K562 (cell line): ENCODE data around the gene METTL22. TPM values are rescaled to one million over a fixed set of nuclear protein-coding genes. Genes with fewer than 3 reads are reported as not detected.

Experiments
- ATAC-seq: fragments of 200-7000 bp; cut with Tn5 transposase; 3 replicates; pipeline ENCODE4 v1.9.1; 2020; ENCODE audit warnings: moderate library complexity
- BruUV-seq: library from RNA; stranded (reverse); fragments of 400-500 nt; replicated peaks from 2 replicates; lab custom pipeline; 2021; lab: Mats Ljungman, UMichigan
- CTCF ChIA-PET: fragments of 300-600 bp; formaldehyde crosslinking; extraction: SDS; loops from one replicate; lab custom pipeline; 2021; ENCODE audit warnings: low intra/inter-chr PET ratio; lab: Yijun Ruan, JAX
- POLR2A ChIA-PET: fragments of 300-600, 350-650 bp; sonication (Branson Sonifier 250); formaldehyde crosslinking; extraction: SDS; loops from one replicate; lab custom pipeline; 2021; ENCODE audit warnings: antibody characterized with exemption, inconsistent platforms; lab: Yijun Ruan, JAX
- DNase-seq, 4 experiments: peaks; one replicate each; pipeline versions ENCODE4 v3.0.0 to v3.0.0-alpha.2; 2011 to 2018; ENCODE audit warnings: low spot score in 3 of 4, mixed read lengths in 3 of 4; ENCODE audit errors: extremely low read depth in 1 of 4
- FAIRE-seq: peaks from 2 replicates; lab custom pipeline; 2011; peaks lifted over from hg19 to GRCh38; lab: Jason Lieb, UNC
- H2AFZ ChIP-seq: 2 replicates; pipeline ENCODE4 v1.6.0; 2011; ENCODE audit warnings: low read depth, low read length, control low read depth, inconsistent platforms
- H3K27ac ChIP-seq: fragments of 200-600 bp; 3 replicates; pipeline ENCODE4 v1.8.0; 2011; ENCODE audit warnings: low read depth, mild to moderate bottlenecking, control low read depth, inconsistent platforms, low read length, moderate library complexity, mixed read lengths; ENCODE audit errors: extremely low read depth
- H3K27me3 ChIP-seq, 2 experiments: fragments of 300-600 bp in 1 of 2; 2 replicates in 1 of 2; 3 replicates in 1 of 2; pipeline versions ENCODE4 v1.6.0 to v1.8.0; 2011; ENCODE audit warnings: inconsistent platforms in 2 of 2, low read length in 2 of 2, mild to moderate bottlenecking in 1 of 2, mixed read lengths in 1 of 2, moderate library complexity in 1 of 2; ENCODE audit not compliant: control insufficient read depth in 2 of 2, insufficient read depth in 2 of 2
- H3K36me3 ChIP-seq: fragments of 300-600 bp; 3 replicates; pipeline ENCODE4 v1.8.0; 2011; ENCODE audit warnings: mild to moderate bottlenecking, low read length, inconsistent platforms; ENCODE audit not compliant: control insufficient read depth, insufficient read depth
- H3K4me1 ChIP-seq, 2 experiments: fragments of 200-600 bp in 1 of 2; replicated peaks in 1 of 2; 2 replicates in 1 of 2; 3 replicates in 1 of 2; pipeline versions ENCODE4 v1.5.1 to v1.8.0; 2011; ENCODE audit warnings: inconsistent platforms in 2 of 2, low read length in 2 of 2, mild to moderate bottlenecking in 1 of 2, mixed read lengths in 1 of 2, moderate library complexity in 1 of 2; ENCODE audit not compliant: control insufficient read depth in 2 of 2, insufficient read depth in 2 of 2
- H3K4me2 ChIP-seq: 2 replicates; pipeline ENCODE4 v1.6.1; 2011; ENCODE audit warnings: low read length, control low read depth, inconsistent platforms, mixed read lengths; ENCODE audit not compliant: insufficient read depth
- H3K4me3 ChIP-seq: fragments of 200-600 bp; sonication (generic), shearing (Covaris generic); 2 replicates; pipeline ENCODE4 v1.5.1; 2016; ENCODE audit warnings: control low read depth, inconsistent platforms
- H3K79me2 ChIP-seq: fragments of 200-600 bp; 3 replicates; pipeline ENCODE4 v1.8.0; 2011; ENCODE audit warnings: low read length, inconsistent platforms; ENCODE audit not compliant: control insufficient read depth, insufficient read depth
- H3K9ac ChIP-seq, 2 experiments: 2 replicates each; pipeline versions ENCODE4 v1.6.0 to v1.6.1; 2011; ENCODE audit warnings: low read depth in 2 of 2, low read length in 2 of 2, control low read depth in 1 of 2, inconsistent platforms in 1 of 2, mild to moderate bottlenecking in 1 of 2, mixed read lengths in 1 of 2; ENCODE audit not compliant: insufficient read depth in 1 of 2
- H3K9me1 ChIP-seq: one replicate; pipeline ENCODE4 v1.6.0; 2011; ENCODE audit warnings: inconsistent platforms, mild to moderate bottlenecking, low read length, moderate library complexity; ENCODE audit not compliant: control insufficient read depth, insufficient read depth
- H3K9me3 ChIP-seq: replicated peaks from 2 replicates; pipeline ENCODE4 v1.5.1; 2011; ENCODE audit warnings: low read depth, low read length, inconsistent platforms; ENCODE audit not compliant: control insufficient read depth, insufficient read depth
- H4K20me1 ChIP-seq: replicated peaks from 2 replicates; pipeline ENCODE4 v1.6.1; 2011; ENCODE audit warnings: low read length, inconsistent platforms, mixed read lengths; ENCODE audit not compliant: control insufficient read depth, insufficient read depth
- AFF1 ChIP-seq, 2 experiments: fragments of 450-650 bp; IDR thresholded peaks; 2 replicates each; pipeline ENCODE4 v1.6.1; 2018; ENCODE audit warnings: mild to moderate bottlenecking in 2 of 2, low read depth in 1 of 2; ENCODE audit not compliant: partially characterized antibody in 2 of 2
- ARID1B ChIP-seq: fragments of 450-650 bp; IDR thresholded peaks from 2 replicates; pipeline ENCODE4 v1.6.1; 2016; ENCODE audit warnings: antibody characterized with exemption, mild to moderate bottlenecking, inconsistent platforms
- CBFA2T2 ChIP-seq: fragments of 450-650 bp; conservative IDR thresholded peaks from 2 replicates; pipeline ENCODE4 v1.6.1; 2017; ENCODE audit warnings: mild to moderate bottlenecking
- CCAR2 ChIP-seq: fragments of 200-400 bp; formaldehyde crosslinking; IDR thresholded peaks from 2 replicates; pipeline ENCODE4 v1.6.1; 2017; ENCODE audit warnings: mild to moderate bottlenecking, low read depth, low read length
- CEBPG ChIP-seq, 3 experiments: fragments of 200-800 bp in 1 of 3; sonication (Bioruptor generic) in 1 of 3; sonication (generic) in 1 of 3; formaldehyde crosslinking in 1 of 3; IDR thresholded peaks in 2 of 3; conservative IDR thresholded peaks in 1 of 3; 2 replicates each; pipeline versions ENCODE4 v1.6.1 to v1.8.0; 2016 to 2022; ENCODE audit warnings: missing compliant biosample characterization in 2 of 3, missing genetic modification characterization in 2 of 3, mild to moderate bottlenecking in 1 of 3, missing genetic modification reagents in 1 of 3
- FUS ChIP-seq: fragments of 200-400 bp; formaldehyde crosslinking; optimal IDR thresholded peaks from 2 replicates; pipeline ENCODE3; 2017; ENCODE audit warnings: low read depth, low read length
- HEY1 ChIP-seq: fragments of 250-450 bp; sonication (Bioruptor Pico); IDR thresholded peaks from 2 replicates; pipeline ENCODE4 v1.5.0; 2020; ENCODE audit warnings: mild to moderate bottlenecking, moderate library complexity, borderline replicate concordance
- HMBOX1 ChIP-seq: sonication (generic); IDR thresholded peaks from 2 replicates; pipeline ENCODE4 v1.6.1; 2016
- JUNB ChIP-seq: fragments of 450-650 bp; formaldehyde crosslinking; conservative IDR thresholded peaks from 2 replicates; pipeline ENCODE4 v1.4.0; 2020; ENCODE audit warnings: mild to moderate bottlenecking
- NR3C1 ChIP-seq: sonication (generic); formaldehyde crosslinking; IDR thresholded peaks from 2 replicates; pipeline ENCODE4 v1.8.1; 2022; ENCODE audit warnings: missing genetic modification reagents
- SMARCE1 ChIP-seq: fragments of 450-650 bp; IDR thresholded peaks from 2 replicates; pipeline ENCODE4 v1.7.1; 2016; ENCODE audit warnings: mild to moderate bottlenecking
- SREBF2 ChIP-seq: sonication (generic); formaldehyde crosslinking; IDR thresholded peaks from 2 replicates; pipeline ENCODE4 v1.4.0; 2020; ENCODE audit warnings: mild to moderate bottlenecking, missing genetic modification reagents
- ZNF140 ChIP-seq: fragments of 250-450 bp; sonication (Bioruptor Pico); IDR thresholded peaks from 2 replicates; pipeline ENCODE4 v1.8.0; 2021; ENCODE audit warnings: moderate library complexity, mild to moderate bottlenecking, inconsistent platforms
- ZNF217 ChIP-seq: sonication (generic); formaldehyde crosslinking; IDR thresholded peaks from 2 replicates; pipeline ENCODE4 v1.8.0; 2022; ENCODE audit warnings: mild to moderate bottlenecking, missing genetic modification reagents
- ZNF274 ChIP-seq: IDR thresholded peaks from 2 replicates; pipeline ENCODE4 v1.6.1; 2011; ENCODE audit warnings: low read depth, mild to moderate bottlenecking, low read length, moderate library complexity, borderline replicate concordance
- ZNF75A ChIP-seq: fragments of 450-650 bp; formaldehyde crosslinking; IDR thresholded peaks from 2 replicates; pipeline ENCODE4 v1.4.0; 2020; ENCODE audit warnings: mild to moderate bottlenecking
- WGBS: fragments of 100-300 bp; shearing (Covaris generic); methylation state at CpG from one replicate; pipeline ENCODE4 v1.1.6; 2016; ENCODE audit warnings: low coverage, mixed read lengths; ENCODE audit not compliant: insufficient coverage; ENCODE audit errors: missing lambda C conversion rate; 5-methylcytosine and 5-hydroxymethylcytosine counted together
- in situ Hi-C: fragments of 300-500 bp; cut with MboI; formaldehyde crosslinking; loops from 4 replicates; pipeline ENCODE4 v1.15.0; 2018; ENCODE audit warnings: inconsistent platforms, mixed read lengths
- intact Hi-C: fragments of 100-400 bp; cut with micrococcal nuclease; formaldehyde crosslinking; loops from 2 replicates; pipeline ENCODE4 v1.14.2; 2022
- polyA plus RNA-seq, 8 experiments: library from polyadenylated mRNA; depleted of rRNA in 4 of 8; stranded (reverse) in 5 of 8; unstranded in 3 of 8; fragments of >200 nt; fragmentation: Nextera tagmentation in 2 of 8; fragmentation: Illumina TruSeq in 1 of 8; extraction: Ambion mirVana in 2 of 8; extraction: Trizol in 1 of 8; gene quantifications; 2 replicates each; pipeline versions ENCODE4 v1.2.1 to v1.2.3, GENCODE V29; 2011 to 2014; ENCODE audit warnings: inconsistent platforms in 1 of 8, missing spikeins in 1 of 8
- total RNA-seq, 7 experiments: library from RNA; depleted of rRNA in 6 of 7; stranded (reverse); fragments of >200 nt in 6 of 7; fragmentation: Illumina TruSeq in 2 of 7; extraction: Trizol in 2 of 7; gene quantifications; 2 replicates each; pipeline versions ENCODE4 v1.2.1 to v1.2.3, GENCODE V29; 2011 to 2021; ENCODE audit warnings: low replicate concordance in 1 of 7

METTL22 gene
- total and polyA plus RNA-seq, 9 of the 15 experiments (the other 6 are each of a cell fraction or from before 2014, with no cell fraction given) = 6.9 to 33.2 (median 18.5) TPM

- no peak for TF ChIP-seq SREBF2 (CRISPR knock-in tag)
- TF ChIP-seq JUNB (CRISPR knock-in tag) = no peak
- no peak for TF ChIP-seq CCAR2
- TF ChIP-seq SMARCE1 = no peak
- no peak for TF ChIP-seq HMBOX1
- TF ChIP-seq CBFA2T2 = no peak
- TF ChIP-seq ZNF217 (CRISPR knock-in tag) = no peak
- TF ChIP-seq HEY1 (CRISPR knock-in tag) = no peak
These were observed 24.3 kb downstream of the METTL22 start (continued) for GRCh38 chr16:8645831-8646230.

- intact Hi-C loops = no loop called here
- no TSS peak for BruUV-seq
- CTCF ChIA-PET = no interaction called here
- POLR2A ChIA-PET = no interaction called here
- DNase-seq (peak in 2 of 4 experiments; percentile 15 to 41), FAIRE-seq (peak; percentile 15), ATAC-seq (peak; percentile 47; the same call in 2 of the 3 replicates)
- H3K79me2 ChIP-seq = no peaks in the 10 kb centered on the region
- no peak overlapping the region for H3K4me3 ChIP-seq
- no peaks in the 10 kb centered on the region for H3K27me3 ChIP-seq
- no peak overlapping the region for H2AFZ ChIP-seq
- H3K27ac ChIP-seq = no peak overlapping the region
- 68% methylated on average over 13 of the region's 13 CpGs for WGBS
- H4K20me1 ChIP-seq = 0 out of 2 replicates have a peak, but pooled peaks cover 5% of the 10 kb centered on the region
- in situ Hi-C loops = no loop called here
- H3K9me3 ChIP-seq = no peaks in the 10 kb centered on the region
- peaks cover 60% of the 10 kb centered on the region for H3K36me3 ChIP-seq
- no peaks in the 10 kb centered on the region for H3K9me1 ChIP-seq
- no peak overlapping the region for H3K4me2 ChIP-seq
- no peak overlapping the region for H3K9ac ChIP-seq
- H3K4me1 ChIP-seq = peaks cover 2 to 8% of the 10 kb centered on the region in 2 experiments; a peak in 4 of 5 replicates
- TF ChIP-seq FUS (no peak), ZNF75A (CRISPR knock-in tag) (no peak), CEBPG (CRISPR knock-in tag; IDR thresholded peaks at IDR 0.05) (no peak), CEBPG (tag; conservative IDR thresholded peaks at IDR 0.05 in 1 of 2, IDR thresholded peaks at IDR 0.05 in 1 of 2) (no peak), AFF1 (IDR thresholded peaks at IDR 0.05; ENCODE audit: low read depth in 1 of 2, partially characterized antibody in 2 of 2) (no peak), ZNF140 (CRISPR knock-in tag) (no peak), ARID1B (0 out of 2 replicates have a peak, but pooled peaks have one; percentile 27), NR3C1 (CRISPR knock-in tag) (no peak), ZNF274 (no peak)
These were observed 25.0 kb downstream of the METTL22 start for GRCh38 chr16:8646326-8647053.
